ENCODE data around the gene VWF.
"Not testable (repeated sequence)": the region's sequence is repeated elsewhere in the genome, so short reads cannot be mapped to it uniquely, and the experiment has no call there.

VWF gene

DNA sequence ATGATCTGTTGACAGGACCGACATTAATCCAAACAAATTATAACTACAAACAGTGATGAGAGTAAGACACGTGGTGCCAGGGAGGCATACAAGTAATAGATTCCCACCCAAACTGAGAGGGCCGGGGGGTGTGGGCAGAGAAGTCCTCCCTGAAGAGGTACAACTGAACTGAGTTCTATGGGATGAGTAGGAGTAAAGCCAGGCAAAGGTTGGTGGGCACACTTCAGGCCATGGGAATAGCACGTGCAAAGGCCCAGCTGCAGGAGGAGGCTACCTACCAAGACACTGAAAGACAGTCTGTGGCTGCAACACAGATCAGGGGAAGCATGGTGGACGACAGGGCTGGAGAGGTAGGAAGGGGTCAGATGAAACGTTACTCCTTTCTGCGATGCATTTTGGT, 22.0 kb upstream of the VWF start:
- in situ Hi-C loops (cut with MboI; ENCODE audit: low sequenced_read_pairs) = no loop called here

DNA sequence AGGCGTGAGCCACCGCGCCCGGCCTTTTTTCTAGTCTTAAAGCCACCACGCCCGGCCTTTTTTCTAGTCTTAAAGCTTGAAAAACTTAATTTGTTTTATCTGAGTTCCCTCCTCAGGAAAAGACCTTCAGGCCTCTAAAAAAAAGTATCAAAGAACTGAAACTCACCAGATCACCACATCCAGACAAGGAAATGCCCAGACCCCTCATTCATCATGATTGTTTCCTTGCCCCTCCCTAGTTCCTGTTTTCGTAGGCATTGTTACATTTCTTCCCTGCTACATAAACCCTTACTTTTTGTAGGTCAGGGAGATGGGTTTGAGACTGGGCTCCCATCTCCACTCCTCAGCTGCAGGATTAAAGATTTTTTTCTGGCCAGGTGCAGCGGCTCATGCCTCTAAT, 21.1 kb upstream of the VWF start:
- in situ Hi-C loops (cut with MboI; ENCODE audit: low sequenced_read_pairs) = no loop called here

DNA sequence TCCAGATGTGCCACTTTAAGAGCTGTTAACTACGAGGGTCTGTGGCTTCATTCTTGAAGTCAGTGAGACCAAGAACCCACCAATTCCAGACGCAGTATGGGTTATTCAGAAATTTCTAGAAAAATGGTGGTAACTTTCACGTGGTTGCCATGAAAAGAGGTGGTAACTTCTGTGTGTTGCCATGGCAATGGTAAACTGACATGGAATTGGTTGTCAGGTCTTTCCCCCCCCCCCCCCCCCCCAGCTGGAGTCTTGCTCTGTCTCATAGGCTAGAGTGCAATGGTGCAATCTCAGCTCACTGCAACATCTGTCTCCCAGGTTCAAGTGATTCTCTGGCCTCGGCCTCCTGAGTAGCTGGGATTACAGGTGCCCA, 18.8 kb upstream of the VWF start:
- in situ Hi-C loops (cut with MboI; ENCODE audit: low sequenced_read_pairs) = no loop called here

DNA sequence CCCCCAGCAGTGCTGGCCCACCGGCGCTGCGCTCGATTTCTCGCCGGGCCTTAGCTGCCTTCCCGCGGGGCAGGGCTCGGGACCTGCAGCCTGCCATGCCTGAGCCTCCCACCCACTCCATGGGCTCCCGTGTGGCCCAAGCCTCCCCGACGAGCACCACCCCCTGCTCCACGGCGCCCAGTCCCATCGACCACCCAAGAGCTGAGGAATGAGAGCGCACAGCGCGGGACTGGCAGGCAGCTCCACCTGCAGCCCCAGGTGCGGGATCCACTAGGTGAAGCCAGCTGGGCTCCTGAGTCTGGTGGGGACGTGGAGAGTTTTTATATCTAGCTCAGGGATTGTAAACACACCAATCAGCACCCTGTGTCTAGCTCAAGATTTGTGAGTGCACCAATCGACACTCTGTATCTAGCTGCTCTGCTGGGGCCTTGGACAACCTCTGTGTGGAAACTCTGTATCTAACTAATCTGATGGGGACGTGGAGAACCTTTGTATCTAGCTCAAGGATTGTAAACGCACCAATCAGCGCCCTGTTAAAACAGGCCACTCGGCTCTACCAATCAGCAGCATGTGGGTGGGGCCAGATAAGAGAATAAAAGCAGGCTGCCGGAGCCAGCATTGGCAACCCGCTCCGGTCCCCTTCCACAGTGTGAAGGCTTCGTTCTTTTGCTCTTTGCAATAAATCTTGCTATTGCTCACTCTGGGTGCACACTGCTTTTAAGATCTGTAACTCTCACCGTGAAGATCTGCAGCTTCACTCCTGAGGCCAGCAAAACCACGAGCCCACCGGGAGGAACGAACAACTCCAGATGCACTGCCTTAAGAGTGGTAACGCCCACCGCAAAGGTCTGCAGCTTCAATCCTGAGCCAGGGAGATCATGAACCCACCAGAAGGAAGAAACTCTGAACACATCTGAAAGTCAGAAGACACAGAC, 18.2 kb upstream of the VWF start:
- in situ Hi-C loops (cut with MboI; ENCODE audit: low sequenced_read_pairs) = not testable (repeated sequence)

DNA sequence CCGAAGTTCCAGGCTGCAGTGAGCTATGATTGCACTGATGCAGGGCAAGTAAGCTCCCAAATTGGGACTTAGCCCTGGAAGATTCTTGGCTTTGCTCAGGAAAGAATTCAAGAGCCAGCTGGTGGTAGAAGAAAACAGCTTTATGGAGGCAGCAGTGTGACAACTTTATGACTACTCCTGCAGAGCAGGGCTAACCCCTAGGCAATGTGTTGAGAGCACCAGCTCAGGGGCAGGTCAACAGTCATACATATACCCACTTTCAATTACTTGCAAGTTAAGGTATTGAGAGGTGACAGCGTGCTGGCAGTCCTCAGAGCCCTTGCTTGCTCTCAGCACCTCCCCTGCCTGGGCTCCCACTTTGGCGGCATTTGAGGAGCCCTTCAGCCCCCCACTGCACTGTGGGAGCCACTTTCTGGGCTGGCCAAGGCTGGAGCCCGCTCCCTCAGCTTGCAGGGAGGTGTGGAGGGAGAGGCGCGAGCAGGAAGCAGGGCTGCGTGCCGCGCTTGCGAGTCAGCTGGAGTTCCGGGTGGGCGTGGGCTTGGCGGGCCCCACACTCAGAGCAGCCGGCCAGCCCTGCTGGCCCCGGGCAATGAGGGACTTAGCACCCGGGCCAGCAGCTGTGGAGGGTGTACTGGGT, 17.4 kb upstream of the VWF start:
- in situ Hi-C loops (cut with MboI; ENCODE audit: low sequenced_read_pairs) = not testable (repeated sequence)

DNA sequence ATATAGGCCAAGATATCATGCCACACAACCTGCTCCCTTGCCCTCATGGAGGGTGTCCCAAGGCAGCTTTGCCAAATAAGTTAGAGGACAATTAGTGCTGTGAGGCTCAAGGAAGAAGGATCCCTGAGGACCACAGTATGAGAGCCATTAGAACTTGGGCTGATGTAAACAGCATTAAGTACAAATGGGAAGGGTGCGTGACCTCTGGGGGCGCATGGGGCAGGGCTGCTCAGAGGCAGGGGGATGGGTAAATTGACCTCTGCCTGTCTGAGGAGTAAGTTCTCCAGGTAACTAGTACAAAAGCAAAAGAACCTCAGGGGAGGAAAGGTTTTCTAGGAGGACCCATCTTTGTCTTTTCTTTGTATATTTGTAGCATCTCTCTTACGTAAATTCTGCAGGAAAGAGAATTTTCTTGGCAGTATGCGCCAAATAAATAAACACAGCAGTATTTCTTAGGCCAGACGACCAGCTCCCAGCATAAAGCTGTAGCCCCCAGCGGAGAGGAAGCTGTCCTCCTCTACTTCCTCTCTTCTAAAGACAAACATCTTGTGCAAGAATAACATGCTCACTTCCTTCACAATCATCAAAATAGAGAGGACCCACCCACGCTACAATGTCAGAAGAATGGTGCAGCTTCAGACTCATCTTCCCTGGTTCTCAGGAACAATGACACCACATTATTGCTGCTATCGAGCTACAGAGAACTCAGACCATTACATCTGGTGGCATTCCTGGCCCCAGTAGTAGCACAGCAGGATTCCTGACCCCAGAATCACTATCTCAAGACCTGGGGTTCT, 16.4 kb upstream of the VWF start:
- in situ Hi-C loops (cut with MboI; ENCODE audit: low sequenced_read_pairs) = no loop called here

DNA sequence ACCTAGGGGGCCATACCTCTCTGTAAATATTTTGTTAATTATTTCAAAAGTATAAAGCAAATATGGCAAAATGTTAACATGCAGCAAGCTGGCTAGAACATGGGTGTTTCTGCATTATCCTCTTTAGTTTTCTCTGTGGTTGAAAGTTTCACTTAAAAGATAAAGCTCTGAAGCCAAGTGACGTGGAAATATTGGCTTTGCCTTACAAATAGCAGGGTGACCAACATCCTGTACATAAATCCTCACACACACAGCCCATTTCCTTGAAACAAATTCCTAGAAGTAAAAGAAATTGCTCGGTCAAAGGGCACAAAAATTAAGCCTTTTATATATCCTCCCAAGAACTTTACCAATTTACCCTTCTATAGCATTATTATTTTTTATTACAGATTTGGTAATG, 10.6 kb upstream of the VWF start:
- in situ Hi-C loops (cut with MboI; ENCODE audit: low sequenced_read_pairs) = no loop called here

DNA sequence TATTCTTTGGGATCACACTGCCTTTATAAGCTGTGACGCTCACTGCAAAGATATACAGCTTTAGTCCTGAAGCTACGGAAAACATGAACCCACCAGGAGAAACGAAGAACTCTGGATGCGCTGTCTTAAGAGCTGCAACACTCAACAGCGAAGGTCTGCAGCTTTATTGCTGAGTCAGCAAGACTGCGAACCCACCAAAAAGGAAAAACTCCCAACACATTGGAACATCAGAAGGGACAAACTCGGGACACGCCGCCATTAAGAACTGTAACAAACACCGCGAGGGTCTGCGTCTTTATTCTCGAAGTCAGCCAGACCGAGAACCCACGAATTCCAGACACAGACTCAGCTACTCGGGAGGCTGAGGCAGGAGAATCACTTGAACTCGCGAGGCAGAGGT, 9.2 kb upstream of the VWF start:
- in situ Hi-C loops (cut with MboI; ENCODE audit: low sequenced_read_pairs) = no loop called here

DNA sequence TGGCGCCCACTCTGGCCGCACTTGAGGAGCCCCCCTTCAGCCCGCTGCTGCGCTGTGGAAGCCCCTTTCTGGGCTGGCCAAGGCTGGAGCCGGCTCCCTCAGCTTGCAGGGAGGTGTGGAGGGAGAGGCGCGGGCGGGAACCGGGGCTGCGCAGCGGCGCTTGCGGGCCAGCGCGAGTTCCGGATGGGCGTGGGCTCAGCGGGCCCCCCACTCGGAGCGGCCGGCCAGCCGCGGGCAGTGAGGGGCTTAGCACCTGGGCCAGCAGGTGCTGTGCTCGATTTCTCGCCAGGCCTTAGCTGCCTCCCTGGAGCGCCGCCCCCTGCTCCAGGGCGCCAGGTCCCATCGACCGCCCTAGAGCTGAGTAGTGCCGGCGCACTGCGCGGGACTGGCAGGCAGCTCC, 8.0 kb upstream of the VWF start:
- in situ Hi-C loops (cut with MboI; ENCODE audit: low sequenced_read_pairs) = no loop called here

DNA sequence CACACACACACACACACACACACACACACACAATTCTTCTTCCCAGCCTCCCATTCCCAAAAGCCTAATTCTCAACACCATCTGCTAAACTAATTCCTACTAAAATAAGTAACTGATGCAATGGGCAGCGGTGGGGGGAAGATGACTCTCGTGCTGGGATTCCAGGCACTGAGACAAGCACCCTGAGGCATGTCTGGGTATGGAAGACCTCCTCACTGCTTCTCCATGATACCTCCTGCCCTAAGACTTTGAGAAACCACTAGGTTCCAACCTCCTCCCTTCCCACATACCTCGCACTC, 789 bp upstream of the VWF start:
- in situ Hi-C loops (cut with MboI; ENCODE audit: low sequenced_read_pairs) = no loop called here

DNA sequence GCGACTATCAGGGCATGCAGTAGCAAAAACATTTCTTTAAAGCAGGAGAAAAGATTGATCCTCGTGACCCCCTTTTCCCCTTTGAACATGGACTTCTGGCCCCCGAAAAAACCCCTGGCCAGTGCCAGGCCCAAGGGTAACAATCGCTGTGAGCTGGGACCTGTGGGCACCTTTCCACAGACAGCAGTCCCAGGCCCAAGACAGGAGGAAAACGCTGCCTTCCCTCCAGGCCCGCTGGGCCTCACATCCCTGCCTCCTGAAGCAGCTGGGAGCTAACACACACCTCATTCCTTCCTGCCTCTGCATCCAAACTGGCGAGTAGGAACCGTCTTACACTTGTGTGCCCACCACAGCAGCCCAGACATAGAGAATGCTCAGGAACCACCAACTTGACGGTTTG, 1.2 kb downstream of the VWF start:
- in situ Hi-C loops (cut with MboI; ENCODE audit: low sequenced_read_pairs) = no loop called here

DNA sequence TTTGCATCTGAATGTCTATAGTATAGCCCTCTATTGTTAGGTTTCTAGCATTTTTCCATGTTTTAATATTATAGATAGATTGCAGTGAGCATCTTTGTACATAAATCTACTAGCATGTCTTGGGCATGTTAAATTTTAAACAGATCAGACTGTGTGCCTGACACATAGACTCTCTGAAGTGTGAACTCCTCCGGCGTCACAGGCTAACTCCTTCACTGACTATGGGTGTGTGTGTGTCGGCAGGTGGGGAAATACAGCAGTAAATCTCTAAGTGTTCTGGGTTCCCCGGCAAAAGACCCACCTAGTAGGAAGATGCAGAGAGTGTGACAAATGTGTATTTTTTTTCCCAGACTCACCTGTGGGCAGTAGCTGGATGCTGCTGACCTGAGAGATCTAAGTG, 2.3 kb downstream of the VWF start:
- in situ Hi-C loops (cut with MboI; ENCODE audit: low sequenced_read_pairs) = no loop called here

DNA sequence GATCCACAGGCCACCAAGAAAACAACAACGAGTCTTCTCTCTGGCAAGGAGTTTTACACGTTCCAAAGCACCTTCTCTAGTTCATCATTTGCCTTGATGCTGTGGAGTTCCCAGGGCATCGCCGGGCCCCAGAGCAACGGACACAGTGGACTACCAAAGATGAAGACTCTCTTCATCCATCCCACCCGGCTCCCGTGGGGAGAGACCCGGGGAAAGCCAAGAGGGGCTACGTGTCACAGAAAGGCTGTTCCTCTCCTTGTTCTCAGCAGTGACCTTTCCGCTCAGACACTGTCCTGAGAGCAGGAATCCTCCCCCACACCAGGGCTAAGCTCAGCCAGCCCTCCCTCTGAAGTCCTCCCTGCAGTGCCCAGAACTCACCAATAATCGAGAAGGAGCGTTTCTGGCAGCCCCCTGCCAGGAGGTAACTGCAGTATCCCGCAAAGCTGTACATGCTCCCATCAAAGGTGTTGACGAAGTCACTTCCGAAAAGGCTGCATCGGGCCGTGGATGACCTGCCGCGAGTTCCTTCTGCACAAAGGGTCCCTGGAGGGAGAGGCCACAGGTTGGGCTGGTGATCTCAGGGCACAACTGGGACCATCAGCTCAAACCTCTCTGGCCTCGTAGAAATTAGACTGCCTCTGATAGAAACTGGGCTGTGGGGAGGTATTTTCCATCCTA, 3.5 kb downstream of the VWF start:
- in situ Hi-C loops (cut with MboI; ENCODE audit: low sequenced_read_pairs) = no loop called here

DNA sequence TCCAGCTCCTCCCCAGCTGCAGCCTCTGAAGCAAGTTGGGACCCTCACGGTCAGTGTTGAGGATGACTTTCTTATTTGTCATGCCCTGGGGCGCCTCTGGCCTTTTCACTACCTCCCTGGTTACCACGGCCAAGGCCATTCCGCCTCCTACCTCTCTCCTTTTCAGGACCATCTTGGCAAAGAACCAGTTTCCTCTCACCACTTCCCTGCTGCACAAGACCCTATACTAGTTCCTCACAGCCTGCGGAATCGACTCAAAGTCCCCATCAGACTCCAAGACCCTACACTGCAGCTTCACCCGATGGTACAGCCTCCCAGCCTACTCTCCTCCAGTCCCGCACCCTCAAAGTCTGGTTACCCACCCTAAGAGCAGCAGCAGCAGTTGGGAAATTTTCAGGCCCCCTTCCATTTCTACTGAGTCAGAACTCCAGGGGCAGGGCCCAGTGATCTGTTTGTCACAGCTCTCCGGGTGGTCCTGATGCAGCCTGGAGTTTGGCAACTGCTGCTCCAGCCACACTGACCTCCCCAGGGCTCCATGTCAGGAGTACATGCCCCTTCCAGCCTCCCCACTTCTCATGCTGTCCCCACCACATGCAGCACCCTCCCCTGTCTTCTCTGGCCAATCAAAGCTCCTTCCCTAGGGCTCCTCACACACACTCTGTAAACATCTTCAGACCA, 5.4 kb downstream of the VWF start:
- in situ Hi-C loops (cut with MboI; ENCODE audit: low sequenced_read_pairs) = no loop called here

DNA sequence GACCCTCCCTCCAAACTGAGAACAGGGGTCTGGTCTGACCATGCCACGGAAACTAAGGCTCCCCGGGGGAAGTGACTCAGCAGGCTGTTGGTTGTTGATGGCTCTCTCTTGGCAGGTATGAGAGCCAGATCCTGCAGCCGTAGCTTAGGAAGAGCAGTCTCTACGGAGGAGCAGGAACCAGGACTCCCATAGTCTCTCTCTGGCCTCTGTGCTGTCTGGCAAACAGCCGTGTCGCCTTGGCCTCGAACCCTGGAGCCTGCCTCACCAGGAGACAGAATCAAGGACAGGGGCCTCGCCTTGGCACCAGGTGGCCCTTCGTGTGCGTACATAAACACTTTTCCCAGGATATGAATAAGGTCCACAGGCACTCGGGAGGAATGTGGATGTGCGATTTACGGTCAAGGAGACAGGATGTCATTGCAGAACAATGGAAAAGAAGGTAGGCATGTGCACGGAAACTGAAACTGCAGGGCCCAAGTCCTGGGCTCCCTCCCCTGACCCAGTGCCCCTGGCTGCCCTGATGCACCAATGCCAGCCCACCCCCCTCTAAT, 7.9 kb downstream of the VWF start:
- in situ Hi-C loops (cut with MboI; ENCODE audit: low sequenced_read_pairs) = no loop called here

DNA sequence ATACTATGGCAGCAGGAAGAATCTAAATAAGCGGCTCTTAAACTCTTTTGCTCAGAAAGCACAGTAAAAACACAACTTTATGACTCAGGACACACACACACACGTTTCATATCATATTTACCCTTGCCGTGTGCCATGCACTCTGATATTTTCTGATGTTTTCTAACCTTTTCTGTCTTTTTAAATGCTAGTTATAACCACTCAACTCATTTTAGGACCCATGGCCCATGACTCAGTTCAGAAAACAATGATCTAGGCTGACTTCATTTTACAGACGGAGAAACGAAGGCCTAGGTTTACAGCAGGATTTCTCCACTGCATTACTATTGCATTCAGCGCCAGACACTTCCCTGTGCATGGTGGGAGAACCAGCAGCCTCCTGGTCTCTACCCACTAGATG, 9.1 kb downstream of the VWF start:
- in situ Hi-C loops (cut with MboI; ENCODE audit: low sequenced_read_pairs) = no loop called here

DNA sequence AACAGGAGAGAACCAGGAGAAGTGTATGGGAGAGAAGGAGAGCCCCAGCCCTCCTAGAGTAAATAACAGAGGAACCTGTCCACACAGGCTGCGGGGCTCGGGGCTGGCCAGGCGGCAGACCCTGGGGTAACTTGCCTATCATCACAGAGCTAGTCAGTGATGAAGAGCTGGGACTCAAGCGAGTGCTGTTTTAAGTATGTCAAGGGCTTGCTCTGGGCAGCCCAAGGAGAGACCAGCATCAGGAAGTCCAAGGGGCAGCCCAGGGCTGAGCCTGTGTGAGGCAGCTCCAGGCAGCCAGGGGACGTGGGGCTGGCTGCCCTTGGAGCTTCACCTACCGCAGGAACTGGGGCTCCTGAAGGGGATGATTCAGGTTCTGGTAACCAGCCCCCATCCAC, 10.0 kb downstream of the VWF start:
- in situ Hi-C loops (cut with MboI; ENCODE audit: low sequenced_read_pairs) = no loop called here

DNA sequence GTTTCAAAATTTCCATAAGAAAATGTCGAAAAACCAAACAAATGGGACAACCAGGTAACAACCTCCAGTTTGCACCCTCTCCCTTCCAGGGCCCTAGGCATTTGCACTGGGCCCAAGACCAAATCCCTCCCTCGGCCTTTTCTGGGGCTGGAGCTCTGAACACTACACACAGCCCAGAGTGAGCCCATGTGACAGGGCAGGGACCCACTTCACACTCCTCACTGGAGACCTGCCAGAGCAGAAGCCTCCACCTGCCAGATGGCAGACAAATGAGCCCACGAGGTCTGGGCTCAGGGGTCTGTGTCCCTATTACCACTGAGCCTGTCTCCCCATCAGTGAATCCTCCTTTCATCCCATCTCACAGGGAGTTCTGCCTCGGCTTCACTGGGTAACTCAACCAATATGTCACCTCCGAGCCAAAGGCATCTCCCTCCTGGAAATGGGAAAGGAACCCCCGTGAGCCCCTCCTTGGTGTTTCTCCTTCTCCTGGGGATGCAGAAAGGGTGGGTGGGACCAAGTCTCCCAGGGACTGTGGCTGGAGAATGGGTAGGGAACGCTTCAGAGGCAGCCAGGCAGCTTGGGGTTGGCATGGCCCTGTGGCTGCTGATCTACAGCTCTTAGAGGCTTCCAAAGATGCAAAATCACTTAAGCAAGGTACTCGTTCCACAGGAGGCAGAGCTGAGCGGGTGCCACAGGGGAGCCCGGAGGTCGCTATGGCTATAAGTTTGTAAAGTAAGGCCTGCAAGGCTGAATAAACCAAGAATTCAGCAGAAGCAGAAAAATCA, 10.6 kb downstream of the VWF start:
- in situ Hi-C loops (cut with MboI; ENCODE audit: low sequenced_read_pairs) = no loop called here

DNA sequence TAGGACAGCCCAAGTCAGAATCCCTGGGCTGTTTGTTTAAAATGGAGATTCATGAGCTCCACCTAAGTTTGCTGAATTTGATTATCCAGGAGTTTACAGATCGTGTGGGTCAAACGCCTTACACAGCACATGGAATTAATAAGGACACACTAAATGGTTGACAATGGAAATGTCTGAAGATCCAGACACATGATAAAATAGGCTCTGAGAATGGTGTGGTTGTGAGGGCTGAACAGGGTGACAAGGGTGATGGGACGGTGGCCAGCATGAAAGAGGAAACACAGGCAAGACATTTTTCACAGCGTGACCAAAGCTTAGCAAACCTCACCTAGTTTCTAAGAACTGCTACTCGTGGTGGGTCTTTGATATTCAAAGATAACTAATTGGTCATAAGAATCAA, 12.5 kb downstream of the VWF start:
- in situ Hi-C loops (cut with MboI; ENCODE audit: low sequenced_read_pairs) = no loop called here

DNA sequence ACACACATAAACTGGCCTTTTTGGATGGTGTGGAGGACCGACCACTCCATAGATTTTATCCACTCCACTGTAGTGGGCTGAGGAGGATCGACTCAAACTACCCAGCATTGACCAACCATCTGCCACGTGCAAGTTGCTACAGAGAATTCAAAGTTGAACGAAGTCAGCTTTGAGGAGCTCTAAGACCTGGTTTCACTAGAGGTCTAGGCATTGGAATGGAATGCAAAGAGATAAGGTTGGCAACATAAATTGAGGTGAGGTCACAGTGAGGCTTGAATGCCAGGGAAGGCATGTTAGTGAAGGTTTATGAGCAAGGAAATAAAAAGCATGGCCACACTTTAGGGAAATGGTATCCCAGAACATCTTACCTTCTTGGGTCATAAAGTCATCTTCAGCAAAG, 14.5 kb downstream of the VWF start:
- in situ Hi-C loops (cut with MboI; ENCODE audit: low sequenced_read_pairs) = no loop called here
